GM18909 (cell line): ENCODE data around the gene KIAA1210.

Experiments
- ATAC-seq: cut with Tn5 transposase; IDR thresholded peaks from one replicate; pipeline ENCODE4 v1.9.1; 2021; ENCODE audit warnings: mild to moderate bottlenecking; ENCODE audit not compliant: unreplicated experiment, poor library complexity

Gene KIAA1210

DNA sequence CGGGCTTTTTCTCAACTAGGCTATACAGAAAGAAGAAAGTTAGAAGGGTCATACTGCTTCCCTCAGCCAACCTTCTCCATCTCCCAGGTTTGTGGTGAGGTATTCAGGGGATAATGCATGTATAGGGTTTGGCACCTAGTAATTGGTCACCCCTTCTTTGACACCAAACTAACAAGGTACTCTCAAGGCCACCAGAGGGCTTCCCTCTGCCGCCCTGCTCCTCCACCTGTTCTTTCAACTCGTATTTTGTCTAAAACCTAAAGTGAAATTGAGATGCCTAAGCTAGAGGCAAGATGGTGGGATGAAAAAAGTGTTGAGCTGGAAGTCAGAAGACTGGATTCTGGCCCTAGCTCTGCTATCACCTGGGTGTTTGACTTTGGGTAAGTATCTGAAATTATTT lies 32.8 kb downstream of the KIAA1210 start:
- ATAC-seq: no peak

DNA sequence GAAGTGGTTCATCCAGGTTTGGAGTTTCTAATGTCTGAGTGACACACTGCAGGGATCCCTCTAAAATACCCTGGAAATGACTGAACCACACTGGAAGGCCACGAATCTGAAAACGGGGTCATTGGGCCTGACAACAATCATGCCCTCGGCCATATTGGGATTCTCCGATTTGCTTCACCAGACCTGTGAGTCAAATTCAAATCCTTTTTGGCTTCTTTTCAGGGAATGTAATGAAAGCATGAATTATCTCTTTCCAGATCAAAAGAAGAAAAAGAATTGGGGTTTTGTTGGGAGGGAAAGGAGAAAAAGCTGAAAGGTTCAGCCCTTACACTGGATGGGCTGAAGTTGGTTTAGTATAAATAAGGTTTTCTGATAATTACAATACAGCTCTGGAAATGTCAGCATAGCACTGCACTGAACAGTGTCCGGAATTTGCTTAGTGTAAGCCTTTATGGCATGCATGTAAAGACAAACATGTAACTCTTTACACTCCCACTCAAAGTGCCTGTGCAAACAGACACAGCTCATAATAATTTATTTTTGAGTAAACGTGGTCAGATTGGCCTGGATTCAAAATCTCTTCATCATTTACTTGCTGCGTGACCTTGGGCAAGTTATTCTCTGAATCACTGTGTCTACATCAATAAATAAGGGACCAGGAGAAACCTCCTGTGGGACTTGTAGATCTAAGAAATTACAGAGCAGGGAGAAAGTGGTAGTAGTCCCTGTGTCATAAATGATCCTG lies 33.4 kb downstream of the KIAA1210 start:
- ATAC-seq: no peak

DNA sequence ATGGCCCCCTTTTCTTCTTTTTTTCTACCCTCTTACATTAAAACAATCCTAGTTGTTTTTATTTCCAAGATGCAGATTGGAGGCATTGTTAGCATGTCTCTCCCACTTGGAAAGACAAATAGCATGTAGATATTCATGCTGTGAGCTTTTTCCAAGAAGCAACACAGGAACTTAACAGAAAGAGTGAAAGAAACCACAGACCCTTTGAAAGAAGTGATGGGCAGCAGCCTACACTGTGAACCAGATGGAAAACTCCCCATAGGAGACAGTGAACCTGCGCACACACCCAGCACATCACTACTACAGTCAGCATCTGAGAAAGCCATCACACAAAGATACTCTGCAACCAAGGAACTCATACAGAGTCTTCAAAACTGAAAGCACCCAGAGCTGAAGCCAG lies 37.0 kb downstream of the KIAA1210 start:
- ATAC-seq: no peak

DNA sequence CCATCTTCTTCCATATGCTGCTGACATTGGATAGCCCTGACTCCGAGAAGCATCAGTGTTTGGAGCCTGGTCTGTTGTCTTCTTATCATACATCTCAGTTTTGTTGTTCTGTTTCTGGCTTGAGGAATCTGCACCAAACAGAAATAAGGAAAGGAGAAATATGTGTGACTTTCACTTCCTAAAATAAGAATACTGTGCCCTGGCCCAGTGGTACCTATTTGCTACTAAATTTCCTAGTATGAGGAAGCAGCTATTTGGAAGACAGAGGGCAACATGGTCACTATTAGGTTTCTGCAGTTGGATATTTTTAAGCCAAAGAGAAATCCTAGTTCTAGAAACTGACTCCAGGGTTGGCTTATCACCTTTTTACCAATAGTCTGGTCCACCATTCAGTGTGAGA lies 38.0 kb downstream of the KIAA1210 start:
- ATAC-seq: no peak

DNA sequence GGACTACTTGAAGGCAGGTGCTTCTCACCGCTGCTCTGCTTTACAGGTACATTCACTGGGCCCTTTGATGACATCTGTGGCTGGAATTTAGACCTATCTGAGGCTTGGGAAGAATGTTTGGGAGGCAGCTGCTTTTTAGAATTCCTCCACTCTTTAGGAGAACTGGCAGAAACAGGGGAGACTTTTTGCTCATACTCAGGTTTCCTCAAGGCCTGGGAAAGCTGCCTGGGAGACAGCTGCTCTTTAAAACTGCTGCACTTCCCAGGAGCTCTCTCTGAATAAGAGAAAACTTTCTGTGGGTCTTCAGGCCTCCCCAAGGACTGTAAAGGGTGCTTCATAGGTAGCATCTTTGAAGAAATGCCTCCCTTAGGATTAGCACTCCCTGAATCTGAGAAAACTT lies 40.5 kb downstream of the KIAA1210 start:
- no peak for ATAC-seq

DNA sequence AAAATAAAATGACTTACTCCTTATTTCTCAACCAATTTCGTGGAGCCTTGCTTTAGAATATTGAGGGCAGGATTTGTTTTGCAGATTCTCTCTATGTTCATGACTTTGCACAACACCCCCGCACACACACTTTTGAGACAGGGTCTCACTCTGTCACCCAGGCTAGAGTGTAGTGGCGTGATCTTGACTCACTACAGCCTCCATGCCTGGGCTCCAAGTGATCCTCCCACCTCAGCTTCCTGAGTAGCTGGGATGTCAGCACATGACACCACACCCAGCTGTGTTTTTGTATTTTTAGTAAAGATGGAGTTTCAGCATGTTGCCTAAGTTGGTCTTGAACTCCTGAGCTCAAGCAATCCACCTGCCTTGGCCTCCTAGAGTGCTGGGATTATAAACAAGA lies 42.8 kb downstream of the KIAA1210 start:
- no peak for ATAC-seq

DNA sequence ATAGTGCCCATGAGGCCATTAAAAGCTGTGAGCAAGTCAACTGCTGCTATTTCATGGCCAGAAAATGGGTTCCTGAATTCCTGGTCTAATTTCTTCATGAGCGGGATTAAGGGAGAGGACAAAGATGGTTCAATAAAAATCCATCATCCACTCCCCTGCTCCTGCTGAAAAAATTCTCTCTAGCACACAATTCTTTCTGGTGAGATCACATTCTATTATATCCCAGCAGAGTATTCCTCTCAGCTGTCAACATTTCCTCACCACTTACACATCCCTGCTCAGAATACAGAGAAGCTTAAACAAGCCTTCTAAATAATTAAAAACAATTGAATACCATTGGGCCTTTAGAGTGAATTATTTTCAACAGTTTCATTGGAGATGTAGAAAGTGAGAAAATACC lies 45.3 kb downstream of the KIAA1210 start:
- ATAC-seq: no peak

DNA sequence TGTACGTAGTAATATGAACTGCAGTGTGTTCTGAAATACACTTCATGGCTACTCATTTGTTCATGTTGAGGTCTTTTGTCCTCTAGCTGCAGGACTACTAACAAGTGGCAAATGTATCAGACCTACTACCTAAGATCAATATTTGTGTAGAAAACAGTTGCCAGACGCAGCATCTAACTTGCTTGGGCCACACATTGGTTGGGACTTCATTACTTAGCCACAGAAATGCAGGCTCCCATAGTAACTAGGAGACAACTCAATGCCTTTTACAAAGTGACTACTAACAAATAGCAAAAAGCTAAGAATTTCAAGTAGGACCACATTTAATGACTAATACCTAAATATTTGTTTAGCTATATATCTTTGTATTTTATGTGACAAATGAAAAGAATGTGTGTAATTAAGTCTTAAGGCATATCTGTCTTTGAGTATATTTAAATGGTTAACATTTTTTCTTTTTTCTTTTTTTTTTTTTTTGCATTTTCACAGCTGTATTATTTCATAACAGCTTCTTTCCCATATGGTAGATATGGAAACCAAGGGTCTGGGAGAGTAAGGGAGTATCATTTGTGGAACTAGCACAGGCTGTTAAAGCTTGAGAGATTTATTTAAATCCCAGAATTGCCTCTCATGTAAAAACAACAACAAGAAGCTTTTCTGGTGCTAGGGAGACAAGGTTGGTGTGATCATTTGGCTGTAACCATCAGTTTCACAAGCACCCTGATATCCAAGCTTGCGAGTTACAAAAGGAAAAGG lies 52.2 kb downstream of the KIAA1210 start:
- ATAC-seq: no peak

DNA sequence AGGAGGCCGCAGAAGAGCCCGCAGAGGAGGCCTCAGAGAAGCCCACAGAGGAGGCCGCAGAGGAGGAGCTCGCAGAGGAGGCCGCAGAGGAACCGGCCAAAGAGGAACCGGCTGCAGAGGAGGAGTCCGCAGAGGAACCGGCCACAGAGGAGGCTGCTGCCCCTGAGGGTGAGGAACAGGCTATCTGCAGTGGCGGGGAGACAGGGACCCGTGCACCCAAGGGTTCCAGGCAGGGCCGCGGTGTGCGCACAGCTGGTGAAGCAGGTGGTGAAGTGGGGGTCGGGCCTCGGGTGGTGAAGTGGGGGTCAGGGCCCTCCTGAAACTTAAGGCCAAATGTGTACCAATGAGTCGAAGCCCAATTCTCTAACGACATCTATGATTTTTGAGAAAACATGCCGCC lies 53.7 kb downstream of the KIAA1210 start:
- ATAC-seq: no peak

DNA sequence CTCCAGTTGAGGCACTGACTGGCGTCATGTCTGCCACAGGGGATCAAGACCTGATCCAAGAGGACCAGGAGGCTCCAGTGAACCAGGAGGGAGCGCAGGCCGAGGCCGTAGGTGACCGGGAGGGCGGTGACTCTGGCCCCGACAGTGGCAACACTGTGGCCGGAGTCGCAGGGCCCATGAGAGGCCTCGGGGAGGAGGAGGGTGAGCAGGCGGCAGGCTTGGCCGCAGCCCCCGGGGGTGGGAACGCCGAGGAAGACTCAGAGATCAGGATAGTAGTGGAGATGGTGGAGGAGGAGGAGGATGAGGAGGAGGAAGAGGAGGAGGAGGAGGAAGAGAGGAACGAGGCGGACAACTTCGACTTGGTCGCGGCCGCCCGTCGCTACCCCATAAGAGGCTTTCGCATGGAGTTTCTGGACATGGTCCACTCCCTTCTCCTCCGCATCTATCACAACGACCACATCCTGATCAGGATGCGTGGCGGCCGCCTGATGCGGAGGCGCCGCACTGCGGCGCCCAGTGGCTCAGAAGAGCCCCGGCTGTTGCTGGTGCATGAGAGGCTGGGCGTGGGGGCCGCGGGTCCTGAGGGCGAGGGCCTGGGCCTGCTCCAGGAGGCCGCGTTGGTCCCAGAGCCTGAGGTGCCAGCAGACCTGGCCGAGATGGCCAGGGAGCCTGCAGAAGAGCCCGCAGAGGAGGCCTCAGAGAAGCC lies 54.3 kb downstream of the KIAA1210 start:
- no peak for ATAC-seq

DNA sequence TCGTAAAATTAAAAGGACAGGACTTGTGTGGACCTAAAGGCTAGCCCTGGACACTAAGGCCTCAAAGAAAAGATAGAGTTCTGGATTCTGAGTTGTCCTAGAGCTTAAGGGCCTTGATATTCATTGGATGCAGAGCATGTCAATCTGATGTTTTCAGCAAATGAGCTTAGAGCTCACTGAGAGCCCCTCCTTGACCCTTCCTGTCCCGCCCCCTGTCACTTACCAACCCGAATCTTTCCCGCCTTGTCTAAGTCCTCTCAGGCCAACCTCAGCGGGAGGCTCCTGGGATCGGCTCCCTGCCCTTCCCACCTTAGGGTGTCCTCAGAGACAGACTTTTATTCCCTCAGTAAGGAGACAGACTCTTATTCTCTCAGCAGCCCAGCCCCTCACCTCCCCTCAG lies 54.9 kb downstream of the KIAA1210 start, which contains the start of gene CT47C1:
Gene CT47C1 (plus strand): TSS at position 250 of the 400 bp plus-strand sequence. CDS start 233 bp downstream, outside the sequence.
- no peak for ATAC-seq

DNA sequence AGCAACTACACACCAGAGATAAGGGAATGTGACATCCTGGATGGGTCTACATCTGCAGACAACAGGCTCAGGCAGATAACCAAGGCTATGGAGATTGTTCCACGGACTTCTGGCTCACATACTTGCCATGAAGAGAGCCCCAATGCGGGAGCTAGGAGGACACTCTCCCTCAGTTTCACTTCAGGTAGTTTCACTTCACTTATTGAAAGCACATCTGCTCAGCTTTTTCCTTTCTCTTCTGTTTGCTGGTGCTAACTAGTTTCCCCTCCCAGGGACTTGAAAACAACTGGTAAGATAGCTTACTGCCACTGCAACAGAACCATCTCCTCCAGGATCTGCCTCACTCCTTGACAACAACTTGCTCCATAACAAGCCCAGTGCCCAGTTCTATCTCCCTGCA lies 56.2 kb downstream of the KIAA1210 start:
- ATAC-seq: peak; percentile 78

DNA sequence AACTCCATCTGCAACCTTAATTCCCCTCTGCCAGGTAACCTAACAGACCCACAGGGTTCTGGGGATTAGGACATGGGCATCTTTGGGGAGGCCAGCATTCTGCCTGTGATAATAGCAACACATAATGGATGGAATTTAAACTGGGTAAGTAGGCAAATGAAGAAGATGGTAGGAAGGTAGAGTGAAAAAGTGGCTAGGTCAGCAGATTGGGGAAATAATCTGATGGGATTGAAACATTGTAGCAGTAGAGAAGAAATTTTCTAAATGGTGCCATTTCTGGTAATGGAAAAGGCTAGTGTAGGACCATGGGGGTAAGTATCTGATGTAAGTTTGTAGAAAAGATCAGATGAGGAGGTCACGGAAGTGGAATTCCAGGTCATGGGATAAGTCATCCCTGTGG lies 57.9 kb downstream of the KIAA1210 start:
- no peak for ATAC-seq

DNA sequence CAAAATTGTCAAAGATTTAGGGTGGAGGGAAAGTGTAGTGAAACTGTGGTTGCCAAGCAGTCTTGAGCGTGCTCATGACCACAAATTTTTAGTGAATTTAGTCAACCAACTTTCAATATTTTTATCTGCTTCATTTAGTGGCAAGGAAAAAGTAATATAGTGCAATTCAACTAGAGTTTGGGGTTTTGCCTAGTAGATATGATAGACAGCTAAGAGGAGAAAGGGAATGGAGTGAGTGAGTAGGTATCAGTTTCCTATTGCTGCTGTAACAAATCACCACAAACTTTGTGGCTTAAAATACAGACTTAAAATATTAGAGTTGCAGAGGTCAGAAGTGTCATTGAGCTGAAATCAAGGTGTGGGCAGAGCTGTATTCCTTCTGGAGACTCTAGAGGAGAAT lies 58.5 kb downstream of the KIAA1210 start:
- ATAC-seq: no peak

DNA sequence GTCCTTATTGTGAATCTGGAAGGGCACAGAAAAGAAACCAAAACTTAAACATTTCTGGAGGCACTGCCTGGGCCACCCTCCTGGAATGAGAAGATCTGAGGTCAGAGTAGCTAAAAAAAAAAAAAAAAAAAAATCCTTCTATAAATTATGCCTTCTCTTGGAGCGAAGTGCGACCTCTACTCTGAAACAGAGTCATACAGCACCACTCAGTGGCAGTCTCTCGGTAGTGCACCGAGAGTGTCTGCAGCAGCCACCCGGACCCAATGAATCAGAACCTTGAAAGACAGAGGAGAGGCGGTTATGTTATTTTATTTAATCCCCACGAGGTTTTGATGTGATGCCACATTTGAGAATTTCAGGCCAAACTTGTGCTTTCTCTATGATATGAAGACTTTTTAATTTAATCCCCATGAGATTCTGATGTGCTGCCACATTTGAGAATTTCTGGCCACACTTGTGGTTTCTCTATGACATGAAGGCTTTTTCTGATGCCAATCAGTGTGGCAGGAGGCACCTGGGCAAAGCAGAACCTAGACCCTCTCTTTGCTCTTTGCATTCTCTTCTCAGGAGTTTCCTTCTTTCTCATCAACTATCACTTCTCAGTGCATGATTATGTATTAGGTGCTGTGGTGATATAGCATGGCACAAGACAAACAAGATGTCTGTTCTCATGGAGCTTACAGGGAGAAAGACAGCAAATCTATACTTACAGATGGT lies 60.4 kb downstream of the KIAA1210 start:
- peak; percentile 56 for ATAC-seq

DNA sequence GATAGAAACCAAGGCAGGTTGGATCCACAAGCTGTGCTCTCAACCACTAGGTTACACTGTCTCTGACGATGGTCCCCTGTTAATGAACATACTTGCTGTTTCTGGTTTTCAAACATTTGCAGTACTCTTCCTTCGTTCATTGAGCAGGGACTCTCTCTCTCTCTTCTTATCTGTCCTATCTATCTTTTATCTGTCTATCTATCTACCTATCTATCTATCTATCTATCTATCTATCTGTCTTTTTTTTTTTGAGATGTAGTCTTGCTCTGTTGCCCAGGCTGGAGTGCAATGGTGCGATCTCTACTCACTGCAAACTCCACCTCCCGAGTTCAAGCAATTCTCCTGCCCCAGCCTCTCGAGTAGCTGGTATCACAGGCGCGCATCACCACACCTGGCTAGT lies 64.2 kb downstream of the KIAA1210 start:
- no peak for ATAC-seq

DNA sequence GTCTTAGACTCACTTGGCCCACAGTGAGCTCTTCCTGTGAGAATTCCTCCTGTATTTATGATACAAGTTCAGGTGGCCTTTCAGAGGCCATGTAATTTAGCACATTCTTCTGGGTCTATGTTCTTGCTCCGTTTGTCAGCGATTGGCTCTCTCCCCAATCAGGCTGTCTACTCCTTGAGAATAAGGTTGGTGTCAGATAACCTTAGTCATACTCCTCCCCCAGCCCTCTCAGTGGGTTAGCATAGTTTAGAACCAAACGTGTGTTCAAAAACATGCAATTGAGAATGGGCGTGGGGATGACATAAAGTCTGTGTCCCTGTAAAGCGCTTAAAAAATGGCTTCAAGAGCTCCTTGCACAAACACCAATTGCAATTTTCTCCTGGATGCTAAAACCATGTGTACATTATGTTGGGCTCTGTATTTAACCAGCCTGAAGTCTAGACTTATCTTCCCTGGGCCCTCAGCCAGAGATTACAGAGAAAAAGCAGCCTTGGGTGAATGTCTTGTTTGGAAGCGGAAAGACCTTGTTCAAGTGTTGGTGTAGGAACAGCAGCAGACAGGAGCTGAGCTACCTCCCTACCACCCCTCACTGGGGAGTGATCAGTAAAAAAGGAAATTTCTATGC lies 64.8 kb downstream of the KIAA1210 start:
- no peak for ATAC-seq

DNA sequence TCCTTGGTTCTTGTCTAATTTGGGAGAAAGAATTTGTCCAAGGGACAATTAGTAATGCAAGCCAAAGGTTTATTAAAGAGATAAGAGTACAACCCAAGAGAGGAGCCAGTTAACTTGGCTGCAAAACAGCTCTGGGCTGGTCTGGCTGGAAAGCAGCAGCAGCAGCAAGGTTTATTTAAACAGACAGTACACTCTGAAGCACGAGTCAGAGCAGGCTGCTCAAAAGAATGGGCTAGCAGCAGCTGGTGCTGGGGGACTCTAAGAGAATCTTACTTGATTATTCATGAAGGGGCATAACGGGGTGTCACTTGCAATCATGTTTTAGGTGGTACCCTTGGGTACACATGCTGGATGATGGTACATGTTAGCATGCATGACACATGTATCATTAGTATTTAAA lies 71.9 kb downstream of the KIAA1210 start:
- no peak for ATAC-seq

DNA sequence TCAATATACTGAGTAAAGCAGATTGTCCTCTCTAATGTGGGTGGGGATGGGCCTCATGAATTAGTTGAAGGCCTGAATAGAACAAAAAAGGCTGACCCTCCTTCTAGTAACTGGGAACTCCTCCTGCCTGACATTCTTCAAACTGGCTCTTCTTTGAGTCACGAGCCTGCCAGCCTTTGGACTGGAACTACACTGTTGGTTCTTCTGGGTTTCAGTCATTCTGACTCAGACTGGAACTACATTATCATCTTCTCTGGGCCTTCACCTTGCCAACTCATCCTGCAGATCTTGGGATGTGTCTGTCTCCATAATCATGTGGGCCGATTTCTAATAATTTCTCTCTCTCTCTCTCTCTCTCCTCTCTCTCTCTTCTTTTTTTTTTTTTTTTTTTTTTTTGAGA lies 81.7 kb downstream of the KIAA1210 start:
- ATAC-seq: no peak

DNA sequence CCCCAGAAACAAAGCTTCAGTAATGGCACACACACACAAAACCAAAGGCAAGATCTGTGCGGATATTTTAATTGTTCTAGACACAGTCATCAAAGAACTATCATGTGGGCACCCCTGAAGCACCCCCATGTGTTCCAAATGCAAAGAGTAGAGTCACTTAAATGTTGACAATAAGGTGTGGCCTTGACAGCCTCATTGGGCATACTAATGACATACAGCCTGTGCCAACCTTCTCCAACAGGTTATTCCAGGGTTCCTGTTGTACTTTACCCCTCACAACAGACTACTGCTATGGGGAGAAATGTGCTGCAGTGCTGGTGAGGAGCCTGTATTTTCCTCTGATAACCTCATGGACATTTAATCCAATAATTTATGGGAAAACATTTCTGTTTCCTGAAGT lies 84.6 kb downstream of the KIAA1210 start:
- no peak for ATAC-seq
